Activated naive CD4-positive, alpha-beta T cell (primary cell): ENCODE measurements around the gene F2R.
"Not testable (repeated sequence)": the region's sequence is repeated elsewhere in the genome, so short reads cannot be mapped to it uniquely, and the experiment has no call there.

Source experiments
- DNase-seq, 4 experiments: peaks; one replicate each; lab custom pipeline; 2025; lab: John Stamatoyannopoulos, UW

F2R gene

GRCh38 chr5:76720988-76721569, 5.2 kb downstream of the F2R start:
- DNase-seq: no peak

DNA sequence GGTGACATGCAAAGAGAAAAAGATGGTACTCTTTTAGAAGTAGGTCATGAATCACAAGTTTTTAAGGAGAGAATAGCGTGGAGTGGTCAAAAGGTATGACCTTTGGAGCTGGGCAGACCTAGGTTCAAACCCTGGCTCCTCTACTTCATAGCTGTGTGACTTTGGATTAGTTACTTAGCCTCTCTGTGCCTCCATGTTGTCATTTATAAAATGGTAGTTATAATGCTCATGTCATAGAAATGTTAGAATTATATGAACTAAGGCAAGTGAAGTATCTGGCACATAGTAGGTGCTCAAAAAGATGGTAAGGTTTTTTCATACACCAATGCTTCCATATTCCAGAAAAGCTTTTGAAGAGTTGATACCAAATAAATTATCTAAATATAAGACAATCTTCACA, 7.3 kb downstream of the F2R start:
- no peak for DNase-seq

- no peak for DNase-seq
Measured at GRCh38 chr5:76723906-76724305, 8.0 kb downstream of the F2R start.

- no peak for DNase-seq
Measured at GRCh38 chr5:76724871-76725270, 8.9 kb downstream of the F2R start.

DNA sequence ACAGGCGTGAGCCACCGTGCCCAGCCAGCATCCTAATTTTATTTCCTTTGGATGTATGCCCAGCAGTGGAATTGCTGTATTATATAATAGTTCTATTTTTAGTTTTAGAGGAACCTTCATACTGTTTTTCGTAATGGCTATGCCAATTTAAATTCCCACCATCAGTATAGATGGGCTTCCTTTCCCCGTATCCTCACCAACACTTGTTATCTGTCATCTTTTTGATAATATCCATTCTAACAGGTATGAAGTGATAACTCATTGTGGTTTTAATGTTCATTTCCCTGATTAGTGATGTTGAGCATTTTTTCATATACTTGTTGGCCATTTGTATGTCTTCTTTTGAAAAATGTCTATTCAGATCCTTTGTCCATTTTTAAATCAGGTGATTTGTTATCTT, 13.0 kb downstream of the F2R start:
- DNase-seq: no peak

- DNase-seq: no peak
Measured at GRCh38 chr5:76729373-76730290, 13.7 kb downstream of the F2R start.

DNA sequence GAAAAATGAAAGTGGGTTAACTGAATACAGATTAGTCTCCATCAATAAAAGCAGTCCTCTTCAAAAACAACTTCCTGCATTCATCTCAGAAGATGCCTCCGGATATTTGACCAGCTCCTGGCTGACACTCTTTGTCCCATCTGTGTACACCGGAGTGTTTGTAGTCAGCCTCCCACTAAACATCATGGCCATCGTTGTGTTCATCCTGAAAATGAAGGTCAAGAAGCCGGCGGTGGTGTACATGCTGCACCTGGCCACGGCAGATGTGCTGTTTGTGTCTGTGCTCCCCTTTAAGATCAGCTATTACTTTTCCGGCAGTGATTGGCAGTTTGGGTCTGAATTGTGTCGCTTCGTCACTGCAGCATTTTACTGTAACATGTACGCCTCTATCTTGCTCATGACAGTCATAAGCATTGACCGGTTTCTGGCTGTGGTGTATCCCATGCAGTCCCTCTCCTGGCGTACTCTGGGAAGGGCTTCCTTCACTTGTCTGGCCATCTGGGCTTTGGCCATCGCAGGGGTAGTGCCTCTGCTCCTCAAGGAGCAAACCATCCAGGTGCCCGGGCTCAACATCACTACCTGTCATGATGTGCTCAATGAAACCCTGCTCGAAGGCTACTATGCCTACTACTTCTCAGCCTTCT, 16.6 kb downstream of the F2R start:
- DNase-seq: no peak

- no peak for DNase-seq
Measured at GRCh38 chr5:76733049-76733417, 17.1 kb downstream of the F2R start.

DNA sequence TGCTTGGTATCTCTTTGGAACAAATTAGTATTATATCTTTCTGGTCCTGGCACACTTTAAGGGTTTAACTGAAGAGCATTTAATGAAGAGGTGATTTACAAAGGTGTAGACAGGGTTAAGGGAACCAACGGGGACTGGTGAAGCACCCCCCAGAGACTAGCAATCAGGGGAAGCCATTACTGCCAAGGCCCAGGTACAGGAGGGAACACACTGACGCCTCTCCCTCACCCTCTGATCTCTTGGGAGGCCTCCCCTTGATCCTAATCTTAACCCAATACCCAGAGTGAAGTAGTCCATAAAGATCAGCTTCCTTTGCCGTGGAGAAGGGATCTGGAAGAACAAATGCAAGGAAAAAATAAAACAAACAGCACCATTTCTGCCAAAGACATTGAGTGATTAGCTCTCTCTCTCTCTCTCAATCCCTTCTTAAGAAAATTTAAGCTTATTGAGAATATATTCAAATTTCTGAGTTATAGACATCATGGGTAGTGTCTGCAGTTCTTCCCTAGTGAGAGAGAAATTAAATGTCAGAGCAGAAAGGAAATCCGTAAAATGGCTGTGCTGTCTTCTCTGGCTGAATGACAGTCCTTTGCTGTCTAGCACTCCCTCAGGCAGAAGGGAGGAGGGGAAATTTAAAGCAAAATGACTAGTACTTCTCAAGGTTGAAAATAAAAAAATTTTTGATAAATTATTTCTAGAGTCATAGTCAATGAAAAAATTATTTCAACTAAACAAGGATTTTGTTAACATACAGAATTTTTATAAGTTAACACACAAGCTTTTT, 20.0 kb downstream of the F2R start:
- DNase-seq: no peak

DNA sequence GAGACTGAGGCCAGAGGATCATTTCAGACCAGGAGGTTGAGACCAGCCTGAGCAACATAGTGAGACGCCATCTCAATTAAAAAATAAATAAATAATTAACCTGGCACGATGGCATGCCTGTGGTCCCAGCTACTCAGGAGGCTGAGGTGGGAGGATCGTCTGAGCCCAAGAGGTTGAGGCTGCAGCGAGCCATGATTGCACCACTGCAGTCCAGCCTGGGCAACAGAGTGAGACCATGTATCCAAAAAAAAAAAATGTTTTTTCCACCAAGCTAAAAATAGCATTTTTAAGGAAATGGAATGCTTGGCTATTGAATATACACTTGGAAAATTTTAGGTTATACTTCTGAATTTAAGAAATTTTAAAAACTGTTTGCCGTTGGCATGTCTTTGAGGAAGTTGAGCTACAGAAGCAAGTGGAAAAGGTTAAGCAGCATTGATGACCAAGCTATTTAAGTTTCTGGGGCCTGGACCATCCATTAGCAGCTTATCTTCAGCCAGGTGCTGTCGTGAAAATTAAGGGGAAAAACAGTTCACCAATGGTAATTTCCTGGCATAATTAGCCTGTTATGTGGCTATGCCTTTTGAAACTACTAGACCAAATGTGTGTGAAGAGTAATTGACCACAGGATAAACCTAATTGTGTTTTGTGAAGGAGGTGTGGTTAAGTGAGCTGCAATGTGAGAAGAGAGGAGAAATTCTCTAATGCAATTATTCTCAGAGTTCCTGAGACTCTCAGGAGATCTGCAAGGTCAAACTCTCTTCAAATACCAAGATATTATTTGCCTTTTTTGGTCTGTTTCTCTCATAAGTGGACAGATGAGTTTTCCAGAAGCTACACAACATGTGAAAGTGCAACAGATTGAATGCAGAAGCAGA, 21.0 kb downstream of the F2R start:
- no peak for DNase-seq

DNA sequence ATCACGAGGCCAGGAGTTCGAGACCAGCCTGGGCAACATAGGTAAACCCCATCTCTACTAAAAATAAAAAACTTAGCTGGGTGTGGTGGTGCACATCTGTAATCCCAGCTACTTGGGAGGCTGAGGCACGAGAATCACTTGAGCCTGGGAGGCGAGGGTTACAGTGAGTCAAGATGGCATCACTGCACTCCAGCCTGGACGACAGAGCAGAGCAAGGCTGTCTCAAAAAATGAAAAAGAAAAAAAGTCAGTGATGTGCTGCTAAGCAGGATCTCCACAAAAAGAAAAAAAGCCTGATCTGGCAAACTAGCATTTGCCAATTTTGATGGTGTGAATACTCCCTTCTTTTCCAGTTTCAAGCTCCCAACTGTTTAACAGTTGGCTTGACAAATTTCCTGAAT, 21.9 kb downstream of the F2R start:
- no peak for DNase-seq

DNA sequence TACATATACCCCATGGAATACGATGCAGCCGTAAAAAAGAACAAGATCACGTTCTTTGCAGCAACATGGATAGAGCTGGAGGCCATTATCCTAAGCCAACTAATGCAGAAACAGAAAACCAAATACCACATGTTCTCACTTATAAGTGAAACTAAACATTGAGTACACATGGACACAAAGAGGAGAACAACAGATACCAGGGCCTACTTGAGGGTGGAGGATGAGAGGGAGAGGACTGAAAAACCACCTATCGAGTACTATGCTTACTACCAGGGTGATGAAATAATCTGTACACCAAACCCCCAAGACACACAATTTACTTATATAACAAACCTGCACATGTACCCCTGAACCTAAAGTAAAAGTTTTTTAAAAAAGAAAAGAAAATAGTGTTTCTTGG, 25.6 kb downstream of the F2R start:
- DNase-seq: not testable (repeated sequence)

- DNase-seq: no peak
Measured at GRCh38 chr5:76742583-76742982, 26.7 kb downstream of the F2R start.

- DNase-seq: no peak
Measured at GRCh38 chr5:76744632-76745031, 28.7 kb downstream of the F2R start.

DNA sequence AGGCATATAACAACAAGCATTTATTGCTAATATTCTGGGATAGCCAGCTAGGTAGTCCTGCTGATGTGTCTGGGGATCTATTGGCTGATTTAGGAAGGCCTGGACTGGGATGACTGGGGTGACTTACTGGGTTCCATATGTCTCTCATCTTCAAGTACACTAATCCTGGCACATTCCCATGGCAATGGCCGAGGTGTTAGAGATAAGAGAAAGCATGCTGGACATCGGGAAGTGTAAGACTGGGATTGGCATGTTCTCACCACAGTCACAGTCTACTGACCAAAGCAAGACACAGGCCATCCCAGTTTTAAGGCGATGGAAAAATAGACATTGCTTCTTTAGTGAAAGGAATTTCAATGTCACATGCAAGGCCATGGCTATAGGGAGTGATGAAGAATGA, 29.7 kb downstream of the F2R start:
- DNase-seq: no peak

DNA sequence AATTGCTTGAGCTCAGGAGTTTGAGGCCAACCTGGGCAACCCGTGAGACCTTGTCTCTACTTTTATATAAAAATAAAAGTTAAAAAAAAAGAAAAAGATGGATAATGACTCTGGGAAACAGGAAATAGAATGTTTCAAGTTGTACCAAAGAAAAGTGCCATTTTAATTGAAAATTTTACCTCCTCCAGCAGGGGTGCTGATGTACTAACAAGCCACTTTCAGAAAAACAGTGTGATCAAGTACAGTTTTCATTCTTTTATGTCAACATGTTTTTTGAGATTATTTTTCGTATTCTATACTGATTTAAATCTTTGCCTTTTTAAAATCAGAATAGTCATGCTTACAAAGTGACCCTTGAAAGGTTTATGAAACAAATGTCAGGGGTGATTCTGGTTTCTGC, 30.8 kb downstream of the F2R start:
- no peak for DNase-seq

DNA sequence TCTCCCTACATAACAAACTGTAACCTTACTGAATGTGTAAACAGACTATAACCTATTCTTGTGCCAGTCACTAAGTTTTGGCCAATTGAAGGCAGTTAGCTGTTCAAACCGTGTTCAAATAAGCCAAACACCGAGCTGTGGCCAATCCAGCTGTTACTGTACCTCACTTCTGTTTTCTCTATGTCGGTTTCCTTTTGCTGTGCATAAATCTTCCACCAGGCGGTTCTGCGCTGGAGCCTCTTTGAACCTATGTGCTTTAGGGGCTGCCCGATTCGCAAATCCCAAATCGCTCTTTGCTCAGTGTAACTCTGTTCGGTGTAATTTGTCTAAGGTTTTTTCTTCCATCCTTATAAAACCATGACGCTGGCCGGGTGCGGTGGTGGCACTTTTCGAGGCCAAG, 31.8 kb downstream of the F2R start:
- DNase-seq: no peak

- DNase-seq: no peak
Measured at GRCh38 chr5:76751291-76751690, 35.4 kb downstream of the F2R start.

- DNase-seq: no peak
Measured at GRCh38 chr5:76754668-76755078, 38.7 kb downstream of the F2R start.

DNA sequence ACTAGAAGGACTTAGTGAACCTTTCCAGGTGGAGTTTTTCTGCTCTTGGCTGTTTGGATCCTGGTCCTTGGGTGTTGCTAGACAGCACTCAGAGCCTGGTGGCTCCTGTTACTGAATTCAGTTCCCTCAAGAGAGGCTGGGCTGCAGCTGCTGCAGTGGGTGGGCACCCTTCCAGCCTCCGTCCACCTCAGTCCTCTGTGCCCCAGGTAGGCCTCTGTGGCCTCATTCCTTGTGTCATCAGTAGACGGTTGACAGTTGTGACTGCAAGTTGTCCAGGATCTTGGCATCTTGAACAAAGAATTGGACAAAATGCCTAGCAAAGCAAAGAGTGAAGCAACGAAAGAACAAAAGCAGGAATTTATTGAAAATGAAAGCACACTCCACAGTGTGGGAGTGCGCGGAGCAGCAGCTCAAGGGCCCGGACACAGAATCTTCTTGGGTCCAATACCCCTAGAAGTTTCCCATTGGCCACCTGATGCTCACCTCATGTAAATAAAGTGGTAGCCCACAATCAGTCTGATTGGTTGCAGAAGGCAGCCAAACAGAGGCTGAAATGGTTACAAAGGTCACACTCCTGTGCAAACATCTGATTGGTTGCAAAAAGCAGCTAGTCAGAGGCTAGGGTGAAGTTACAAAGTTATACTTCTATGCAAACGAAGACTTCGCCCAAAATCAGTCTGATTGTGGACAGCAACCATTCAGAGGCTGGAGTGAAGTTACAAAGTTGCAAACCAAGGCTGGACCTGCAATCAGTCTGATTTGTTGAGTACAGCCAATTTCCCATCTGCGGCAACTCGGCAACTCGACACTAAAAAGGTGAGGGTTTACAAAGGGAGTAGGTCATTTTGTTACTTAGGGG, 40.1 kb downstream of the F2R start:
- no peak for DNase-seq
